Astrocyte of the cerebellum (primary cell): Measurements from ENCODE around the gene INVS.

ENCODE experiments used
- DNase-seq: peaks from one replicate; pipeline ENCODE4 v3.0.0-alpha.2; 2011; ENCODE audit warnings: low read depth
- H3K4me3 ChIP-seq: 2 replicates; pipeline ENCODE4 v1.5.1; 2011; ENCODE audit warnings: mild to moderate bottlenecking, low read depth, low read length, moderate library complexity
- in situ Hi-C: cut with HindIII; loops from 2 replicates; pipeline ENCODE4 v1.10.0; 2017; ENCODE audit warnings: low sequenced_read_pairs
- TF ChIP-seq, protein P1 (sequence below): IDR thresholded peaks from 2 replicates; pipeline ENCODE4 v1.5.1; 2012; ENCODE audit warnings: low read length, low read depth, moderate library complexity, mild to moderate bottlenecking; ENCODE audit errors: missing control alignments

INVS gene

DNA sequence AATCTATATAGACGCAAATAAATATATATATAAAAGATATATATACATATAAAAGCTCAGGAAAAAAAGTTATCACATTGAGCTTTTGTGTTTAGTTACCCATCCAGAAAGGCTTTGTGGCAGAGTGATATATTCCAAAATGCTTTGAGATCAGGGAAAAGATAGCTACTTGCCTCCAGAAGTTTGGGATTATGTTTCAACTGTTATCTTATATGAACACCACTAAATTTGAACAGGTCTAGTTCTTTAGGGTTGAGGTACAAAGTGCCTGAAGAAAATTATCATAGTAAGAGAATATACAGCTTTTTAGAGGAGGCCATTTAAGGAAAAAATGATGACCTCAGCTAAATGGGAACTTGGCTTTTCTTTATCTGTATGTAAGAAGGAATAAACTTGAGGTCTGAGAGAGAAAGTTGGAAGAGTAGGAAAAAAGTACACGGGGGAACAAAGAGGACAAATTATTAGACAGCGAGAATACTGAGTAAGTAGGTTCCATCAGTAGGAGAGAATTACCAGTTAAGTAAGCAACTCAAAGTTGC, 2.6 kb upstream of the INVS start:
- in situ Hi-C loops: no loop called here
- DNase-seq: no peak
- no peak overlapping the region for H3K4me3 ChIP-seq
- TF ChIP-seq, protein P1, sequence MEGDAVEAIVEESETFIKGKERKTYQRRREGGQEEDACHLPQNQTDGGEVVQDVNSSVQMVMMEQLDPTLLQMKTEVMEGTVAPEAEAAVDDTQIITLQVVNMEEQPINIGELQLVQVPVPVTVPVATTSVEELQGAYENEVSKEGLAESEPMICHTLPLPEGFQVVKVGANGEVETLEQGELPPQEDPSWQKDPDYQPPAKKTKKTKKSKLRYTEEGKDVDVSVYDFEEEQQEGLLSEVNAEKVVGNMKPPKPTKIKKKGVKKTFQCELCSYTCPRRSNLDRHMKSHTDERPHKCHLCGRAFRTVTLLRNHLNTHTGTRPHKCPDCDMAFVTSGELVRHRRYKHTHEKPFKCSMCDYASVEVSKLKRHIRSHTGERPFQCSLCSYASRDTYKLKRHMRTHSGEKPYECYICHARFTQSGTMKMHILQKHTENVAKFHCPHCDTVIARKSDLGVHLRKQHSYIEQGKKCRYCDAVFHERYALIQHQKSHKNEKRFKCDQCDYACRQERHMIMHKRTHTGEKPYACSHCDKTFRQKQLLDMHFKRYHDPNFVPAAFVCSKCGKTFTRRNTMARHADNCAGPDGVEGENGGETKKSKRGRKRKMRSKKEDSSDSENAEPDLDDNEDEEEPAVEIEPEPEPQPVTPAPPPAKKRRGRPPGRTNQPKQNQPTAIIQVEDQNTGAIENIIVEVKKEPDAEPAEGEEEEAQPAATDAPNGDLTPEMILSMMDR: no peak

DNA sequence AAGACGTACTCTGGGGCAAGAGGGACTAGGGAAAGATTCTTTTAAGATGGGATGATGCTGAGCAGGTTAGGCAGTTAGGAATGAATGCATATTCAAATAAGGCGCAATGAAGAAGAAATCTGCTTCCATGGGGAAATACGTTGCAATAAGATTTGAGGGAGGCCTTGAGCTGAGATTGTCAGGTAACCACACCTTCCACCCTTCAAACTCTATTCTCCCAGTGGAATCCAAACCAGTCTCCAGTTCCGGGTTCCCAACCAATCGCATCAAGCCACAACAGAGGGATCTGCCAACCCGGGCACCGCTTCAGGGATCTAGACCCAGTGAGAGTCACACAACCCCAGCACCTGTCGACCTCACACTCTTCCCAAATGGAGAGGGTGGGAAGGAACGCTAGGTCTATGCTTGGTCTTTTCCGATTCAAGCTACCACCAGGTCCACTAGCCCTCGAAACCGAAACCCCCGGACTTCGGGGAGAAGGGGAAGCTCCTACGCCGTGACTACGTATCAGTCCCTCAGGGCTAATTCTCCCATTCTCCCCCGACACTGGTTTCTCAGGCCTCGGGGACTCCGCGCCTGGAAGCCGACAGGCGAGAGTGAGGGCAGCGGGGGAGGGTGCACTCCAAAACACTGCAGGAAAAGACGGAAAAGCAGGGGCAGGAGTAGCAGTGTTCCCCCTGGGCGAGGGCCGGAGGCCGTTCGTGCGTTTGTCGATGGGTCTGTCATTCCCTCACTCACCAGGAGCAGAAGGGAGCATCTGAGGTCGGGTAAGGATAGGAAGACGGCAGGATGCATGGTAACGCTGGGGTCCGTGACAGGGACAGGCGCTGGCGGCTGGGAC, 777 bp upstream of the INVS start:
- in situ Hi-C loops: no loop called here
- DNase-seq: no peak
- peak overlapping the region; percentile 93 for H3K4me3 ChIP-seq
- TF ChIP-seq, protein P1: no peak

DNA sequence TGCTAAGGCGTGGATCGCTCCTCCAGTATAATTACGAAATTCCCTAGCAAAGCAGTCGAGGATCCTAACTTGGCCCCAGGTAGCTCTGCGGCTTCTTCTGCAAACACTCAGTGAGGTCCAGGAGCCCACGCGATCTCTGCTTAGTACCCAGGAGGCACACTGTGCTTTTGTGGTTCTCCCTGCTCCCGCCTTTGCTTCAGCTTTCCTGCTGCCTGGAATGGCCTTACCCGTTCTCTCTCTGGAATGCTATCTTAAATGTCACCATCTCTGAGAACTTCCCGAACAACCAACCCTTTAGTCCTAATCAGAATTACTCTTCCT, 639 bp downstream of the INVS start:
- no peak for DNase-seq
- TF ChIP-seq, protein P1: no peak
- in situ Hi-C loops: no loop called here
- H3K4me3 ChIP-seq: peak overlapping the region; percentile 93

DNA sequence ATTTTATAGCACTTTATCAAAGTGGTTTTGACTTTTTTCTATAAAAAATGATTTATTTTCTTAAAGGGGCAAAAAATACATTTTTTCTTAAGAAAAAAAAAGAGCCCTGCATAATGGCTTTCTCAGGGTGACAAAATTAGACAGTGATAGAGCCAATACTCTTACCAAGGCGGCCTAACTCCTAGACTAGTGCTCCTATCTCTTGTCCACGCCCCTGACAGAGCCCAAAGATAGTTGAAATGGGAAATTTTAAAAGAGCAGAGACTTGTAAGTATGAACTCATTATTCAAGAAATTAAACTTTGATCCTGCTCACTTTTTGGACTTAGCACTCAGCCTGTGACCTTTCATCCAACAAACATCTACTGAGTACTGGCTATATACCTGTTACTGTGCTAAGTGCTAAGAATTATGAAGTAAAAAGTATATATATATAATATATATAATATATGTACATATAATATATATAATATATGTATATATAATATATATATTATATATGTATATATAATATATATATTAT, 1.2 kb downstream of the INVS start:
- TF ChIP-seq, protein P1: no peak
- in situ Hi-C loops: no loop called here
- H3K4me3 ChIP-seq: peak overlapping the region; percentile 93
- no peak for DNase-seq

DNA sequence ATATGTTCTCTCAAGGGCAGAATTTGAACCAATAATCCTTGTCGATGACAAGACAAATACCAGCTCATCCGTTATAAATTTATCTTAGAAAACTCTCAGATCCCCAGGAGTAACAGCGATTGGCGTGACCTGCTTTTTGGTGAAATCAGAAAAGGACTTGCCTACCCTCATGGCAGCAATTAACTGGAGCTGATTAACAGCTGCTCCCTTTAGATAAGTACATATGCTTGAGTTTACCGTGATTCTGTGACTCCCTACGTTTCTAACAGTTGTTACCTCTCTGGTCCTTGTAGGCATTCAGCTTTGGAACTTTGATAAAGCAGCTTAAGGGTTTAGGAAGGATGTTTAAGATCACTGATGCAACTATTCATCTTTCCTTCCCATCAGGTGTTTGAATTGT, 2.6 kb downstream of the INVS start:
- DNase-seq: no peak
- TF ChIP-seq, protein P1: no peak
- in situ Hi-C loops: no loop called here

DNA sequence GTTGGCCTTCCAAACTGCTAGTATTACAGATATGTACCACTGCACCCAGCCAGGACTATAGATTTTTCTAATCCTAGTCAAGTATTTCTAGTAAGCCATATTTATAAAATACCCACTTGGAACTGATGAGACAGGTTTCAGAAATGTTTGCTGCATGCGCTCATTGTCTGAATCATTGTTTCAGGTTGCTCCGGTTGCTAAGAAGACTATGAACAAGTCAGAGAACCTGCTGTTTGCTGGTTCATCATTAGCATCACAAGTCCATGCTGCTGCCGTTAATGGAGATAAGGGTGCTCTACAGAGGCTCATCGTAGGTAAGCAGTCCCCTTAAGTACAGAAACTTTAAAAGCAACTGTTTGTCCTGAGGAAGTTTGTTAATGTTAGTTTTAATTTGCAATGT, 5.3 kb downstream of the INVS start:
- in situ Hi-C loops: no loop called here
- no peak for DNase-seq
- TF ChIP-seq, protein P1: no peak
- H3K4me3 ChIP-seq: no peak overlapping the region

More for the DNA sequence above, 2.6 kb downstream of the INVS start:
- H3K4me3 ChIP-seq: no peak overlapping the region
